Tongue (tissue), 2 donors: ENCODE measurements around the gene SIRT3. TPM values are rescaled to one million over a fixed set of nuclear protein-coding genes. Genes with fewer than 3 reads are reported as not detected.

Experiments
- DNase-seq: peaks from one replicate; pipeline ENCODE4 v3.0.0-alpha.2; 2015
- total RNA-seq: library from RNA; depleted of rRNA; stranded (reverse); fragments of >200 nt; gene quantifications from one replicate; pipeline ENCODE4 v1.2.3, GENCODE V29; 2014

Gene SIRT3
- 14.0 TPM for total RNA-seq

DNA sequence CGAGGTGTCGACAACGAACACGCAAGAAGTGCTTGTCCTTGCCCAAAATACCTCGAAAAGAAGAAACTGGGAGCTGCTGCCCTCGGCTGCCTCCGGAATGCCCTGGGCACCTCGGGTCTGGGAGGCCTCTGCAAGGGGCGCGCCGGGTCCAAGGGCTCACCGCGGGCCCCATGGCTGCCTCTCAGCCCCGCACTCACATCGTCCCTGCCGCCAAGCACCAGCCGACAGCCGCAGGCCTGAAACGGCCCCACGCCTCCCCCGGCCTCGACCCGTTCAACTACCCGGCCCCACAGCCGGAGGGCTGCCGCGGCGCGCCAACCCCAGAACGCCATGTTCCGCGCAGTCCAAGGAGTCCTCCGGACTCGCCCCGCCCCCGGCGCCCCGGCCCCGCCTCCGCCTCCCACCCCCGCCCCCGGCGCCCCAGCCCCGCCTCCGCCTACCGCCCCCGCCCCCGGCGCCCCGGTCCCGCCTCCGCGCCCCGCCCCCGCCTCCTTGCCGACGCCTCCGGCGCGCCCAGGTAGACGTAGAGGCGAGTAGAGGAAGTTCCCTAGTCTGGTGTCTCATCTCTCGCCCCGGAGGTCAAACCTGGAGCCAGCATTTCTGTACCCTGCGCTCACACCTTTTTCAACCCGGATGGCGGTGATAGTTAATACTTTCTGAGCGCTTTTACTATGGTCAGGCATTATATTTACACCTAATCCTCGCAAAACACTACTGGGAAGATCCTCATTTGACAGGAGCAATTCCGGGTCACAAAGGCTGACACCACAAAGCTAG lies at the start of gene SIRT3:
TSS of gene SIRT3 (minus strand) at position 346 of the 777 bp plus-strand sequence. CDS start at position 332, 14 bp downstream.
- DNase-seq, result peak; percentile 91

DNA sequence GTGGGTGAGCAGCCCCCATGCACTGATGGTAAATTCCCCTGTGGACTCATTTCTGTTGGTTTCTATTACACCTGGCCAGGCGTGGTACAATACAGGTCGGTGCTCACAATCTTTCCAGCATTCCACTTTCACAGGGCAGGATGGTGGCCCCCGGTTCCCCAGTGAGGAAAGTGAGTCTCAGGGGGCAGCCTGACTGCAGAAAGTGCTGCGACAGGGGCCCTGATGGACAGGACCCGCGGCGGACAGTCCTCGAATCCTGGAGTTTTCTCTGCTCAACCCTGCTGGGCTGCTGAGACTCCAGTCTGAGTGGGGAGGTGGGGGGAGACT lies 49.7 kb upstream of the SIRT3 start:
- no peak for DNase-seq

DNA sequence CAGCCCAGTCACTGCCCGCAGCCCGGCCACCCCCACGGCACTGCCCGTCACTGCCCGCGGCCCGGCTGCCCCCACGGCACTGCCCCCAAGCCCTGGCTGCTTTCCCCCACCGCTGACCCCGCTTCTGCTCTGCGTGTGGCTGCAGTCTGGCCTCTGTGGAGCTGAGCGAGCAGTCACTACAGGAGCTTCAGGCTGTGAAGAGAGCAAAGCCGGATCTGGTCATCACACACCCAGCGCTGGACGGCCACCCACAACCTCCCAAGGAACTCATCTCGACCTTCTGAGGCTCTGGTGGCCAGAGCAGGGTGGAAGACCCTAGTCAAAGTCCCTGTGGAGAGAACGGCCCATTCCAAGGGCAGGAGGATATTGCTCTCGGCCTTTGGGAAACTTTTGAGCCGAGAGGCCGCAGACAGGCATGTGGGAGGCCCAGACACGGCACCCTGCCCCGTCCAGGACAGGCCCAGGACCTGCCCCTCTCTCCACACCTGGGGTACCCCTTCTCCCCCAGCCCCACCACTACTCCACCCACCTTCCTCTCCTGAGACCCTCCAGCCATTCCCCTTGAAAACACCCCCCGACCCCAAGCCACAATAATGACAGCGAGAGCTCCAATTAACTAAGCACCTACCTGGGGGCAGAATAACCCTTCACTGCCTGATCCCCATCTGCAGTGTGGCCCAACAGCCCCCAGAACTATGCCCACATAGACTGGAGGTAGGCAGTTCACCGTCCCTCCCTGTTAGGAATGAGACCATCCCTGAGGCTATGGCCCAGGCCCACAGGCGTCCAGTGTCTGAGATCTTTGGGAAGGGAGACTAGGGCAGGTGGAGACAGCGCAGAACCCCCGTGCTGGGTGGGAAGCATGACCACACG lies 49.1 kb upstream of the SIRT3 start:
- DNase-seq, result no peak

DNA sequence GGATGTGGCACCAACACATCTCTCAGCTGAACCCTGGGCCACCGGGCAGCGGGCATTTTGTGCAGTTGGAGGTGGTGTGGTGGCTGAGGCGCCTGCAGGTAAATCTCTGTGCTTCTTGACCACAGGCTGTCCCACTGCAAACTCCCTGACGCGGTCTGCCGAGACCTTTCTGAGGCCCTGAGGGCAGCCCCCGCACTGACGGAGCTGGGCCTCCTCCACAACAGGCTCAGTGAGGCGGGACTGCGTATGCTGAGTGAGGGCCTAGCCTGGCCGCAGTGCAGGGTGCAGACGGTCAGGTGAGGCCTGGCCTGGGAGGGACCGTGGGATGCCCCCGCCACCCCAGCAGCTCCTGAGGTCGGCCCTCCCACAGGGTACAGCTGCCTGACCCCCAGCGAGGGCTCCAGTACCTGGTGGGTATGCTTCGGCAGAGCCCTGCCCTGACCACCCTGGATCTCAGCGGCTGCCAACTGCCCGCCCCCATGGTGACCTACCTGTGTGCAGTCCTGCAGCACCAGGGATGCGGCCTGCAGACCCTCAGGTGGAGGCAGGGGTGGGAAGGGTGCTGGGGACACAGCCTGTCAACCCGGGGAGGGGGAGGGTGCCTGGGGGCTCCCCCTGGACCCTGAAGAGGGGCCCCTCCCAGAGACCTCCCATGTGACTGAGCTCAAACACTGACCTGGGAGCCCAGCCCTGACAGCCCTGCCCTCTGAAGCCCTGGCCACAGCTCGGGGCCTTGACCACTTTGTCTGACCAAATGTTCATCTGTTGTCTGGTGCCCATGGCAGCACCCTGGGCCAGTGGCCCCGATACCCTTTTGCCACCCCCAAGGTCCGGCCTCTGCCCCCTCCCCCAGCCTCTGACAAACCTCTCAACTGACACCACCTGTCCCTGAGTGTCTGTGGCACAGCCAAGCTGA lies 48.2 kb upstream of the SIRT3 start:
- no peak for DNase-seq

DNA sequence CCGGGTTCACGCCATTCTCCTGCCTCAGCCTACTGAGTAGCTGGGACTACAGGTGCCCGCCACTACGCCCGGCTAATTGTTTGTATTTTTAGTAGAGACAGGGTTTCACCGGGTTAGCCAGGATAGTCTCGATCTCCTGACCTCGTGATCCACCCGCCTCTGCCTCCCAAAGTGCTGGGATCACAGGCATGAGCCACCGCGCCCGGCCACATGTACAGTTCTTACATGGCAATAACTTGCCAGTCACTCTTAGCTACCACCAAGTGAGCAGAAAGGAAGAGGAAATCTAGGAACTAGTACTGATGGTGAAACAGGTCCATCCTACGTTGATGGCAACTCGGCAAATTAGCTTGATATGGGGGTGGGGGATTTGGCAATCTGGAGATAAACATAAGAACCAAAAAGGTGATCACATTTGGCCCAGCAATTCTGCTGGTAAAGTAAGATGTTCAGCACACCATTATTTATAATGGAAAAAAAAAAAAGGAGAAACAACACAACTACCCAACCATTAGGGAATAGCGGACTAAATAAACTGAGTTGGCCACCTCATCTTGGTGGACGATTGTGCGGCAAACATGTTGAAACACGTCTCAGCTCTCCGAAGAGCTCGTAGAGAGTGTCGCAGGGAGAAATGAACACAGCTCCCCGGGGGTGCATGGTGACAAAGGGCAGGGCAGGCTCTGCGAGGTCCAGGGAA lies 47.4 kb upstream of the SIRT3 start:
- no peak for DNase-seq

DNA sequence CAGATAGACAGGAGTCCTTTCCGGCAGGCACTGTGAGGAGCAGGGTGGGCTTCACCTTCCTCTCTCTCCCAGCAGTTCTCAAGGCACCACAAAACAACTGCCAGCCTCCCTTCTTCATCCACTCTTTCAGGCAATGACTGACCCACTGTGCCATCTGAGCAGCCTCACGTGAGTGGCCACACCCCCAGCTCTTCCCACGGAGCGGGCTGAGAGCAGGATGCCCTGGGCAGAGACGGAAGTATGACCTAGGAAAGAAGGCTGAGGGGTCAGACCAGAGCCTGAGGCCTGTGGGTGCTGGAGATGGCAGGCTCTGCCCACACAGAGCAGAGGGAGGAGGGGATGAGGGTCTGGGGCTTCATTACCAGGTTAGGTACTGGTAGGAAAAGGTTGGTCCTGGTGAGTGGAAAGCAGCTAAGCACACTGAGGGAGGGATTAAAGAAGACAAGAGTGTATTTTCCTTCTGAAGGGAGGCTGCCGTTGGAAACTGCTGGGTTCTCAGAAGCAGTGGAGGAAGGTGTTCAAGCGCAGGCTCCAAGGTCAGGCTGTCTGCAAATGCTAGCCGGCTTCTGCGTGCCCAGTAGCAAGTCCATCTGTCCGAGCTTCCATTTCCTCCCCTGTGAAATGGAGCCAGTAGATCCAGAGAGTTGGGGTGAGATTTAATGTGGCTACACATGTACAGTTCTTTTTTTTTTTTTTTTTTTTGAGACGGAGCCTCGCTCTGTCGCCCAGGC lies 46.7 kb upstream of the SIRT3 start:
- DNase-seq, result no peak

DNA sequence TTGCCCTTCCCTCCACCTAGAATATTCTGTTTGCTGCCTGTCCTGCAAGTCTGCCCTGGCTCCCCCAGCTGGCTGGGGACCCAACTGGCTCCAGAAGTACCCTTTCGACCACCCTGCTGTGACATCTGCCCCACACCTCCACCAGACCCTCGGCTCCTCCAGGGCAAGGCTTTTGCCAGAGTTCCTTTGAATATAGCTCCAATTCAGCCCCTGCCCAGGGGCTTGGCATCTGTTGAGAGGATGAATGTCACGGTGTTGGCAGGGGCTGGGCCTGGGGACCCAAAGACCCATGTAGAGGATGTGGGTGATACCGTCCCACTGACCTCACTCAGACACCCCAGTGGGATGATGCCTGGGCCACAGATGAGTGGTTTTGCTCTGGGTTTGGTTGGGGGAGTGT lies 46.0 kb upstream of the SIRT3 start:
- no peak for DNase-seq

DNA sequence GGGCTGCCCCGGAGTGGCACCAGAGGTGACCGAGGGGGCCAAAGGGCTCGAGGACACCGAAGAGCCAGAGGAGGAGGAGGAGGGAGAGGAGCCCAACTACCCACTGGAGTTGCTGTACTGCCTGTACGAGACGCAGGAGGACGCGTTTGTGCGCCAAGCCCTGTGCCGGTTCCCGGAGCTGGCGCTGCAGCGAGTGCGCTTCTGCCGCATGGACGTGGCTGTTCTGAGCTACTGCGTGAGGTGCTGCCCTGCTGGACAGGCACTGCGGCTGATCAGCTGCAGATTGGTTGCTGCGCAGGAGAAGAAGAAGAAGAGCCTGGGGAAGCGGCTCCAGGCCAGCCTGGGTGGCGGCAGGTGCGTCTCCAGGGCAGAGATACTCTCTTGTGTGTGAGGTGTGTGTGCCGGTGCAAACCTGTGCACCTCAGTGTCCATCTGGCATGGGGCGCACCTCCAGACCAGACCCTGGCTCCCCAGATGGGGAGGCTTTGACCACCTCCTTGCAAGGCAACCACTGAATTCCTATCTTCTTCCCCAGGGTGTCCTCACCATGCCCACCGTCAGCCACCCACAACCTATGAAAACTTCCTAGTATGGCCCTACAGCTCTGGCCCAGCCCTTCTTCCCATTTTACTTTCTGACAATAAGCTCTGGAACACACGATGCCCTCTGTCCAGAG lies 45.5 kb upstream of the SIRT3 start:
- no peak for DNase-seq

DNA sequence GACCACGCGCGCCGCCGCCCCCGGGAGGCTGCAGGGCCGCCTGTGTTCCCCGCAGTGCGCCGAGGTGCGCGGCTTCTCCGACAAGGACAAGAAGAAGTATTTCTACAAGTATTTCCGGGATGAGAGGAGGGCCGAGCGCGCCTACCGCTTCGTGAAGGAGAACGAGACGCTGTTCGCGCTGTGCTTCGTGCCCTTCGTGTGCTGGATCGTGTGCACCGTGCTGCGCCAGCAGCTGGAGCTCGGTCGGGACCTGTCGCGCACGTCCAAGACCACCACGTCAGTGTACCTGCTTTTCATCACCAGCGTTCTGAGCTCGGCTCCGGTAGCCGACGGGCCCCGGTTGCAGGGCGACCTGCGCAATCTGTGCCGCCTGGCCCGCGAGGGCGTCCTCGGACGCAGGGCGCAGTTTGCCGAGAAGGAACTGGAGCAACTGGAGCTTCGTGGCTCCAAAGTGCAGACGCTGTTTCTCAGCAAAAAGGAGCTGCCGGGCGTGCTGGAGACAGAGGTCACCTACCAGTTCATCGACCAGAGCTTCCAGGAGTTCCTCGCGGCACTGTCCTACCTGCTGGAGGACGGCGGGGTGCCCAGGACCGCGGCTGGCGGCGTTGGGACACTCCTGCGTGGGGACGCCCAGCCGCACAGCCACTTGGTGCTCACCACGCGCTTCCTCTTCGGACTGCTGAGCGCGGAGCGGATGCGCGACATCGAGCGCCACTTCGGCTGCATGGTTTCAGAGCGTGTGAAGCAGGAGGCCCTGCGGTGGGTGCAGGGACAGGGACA lies 44.8 kb upstream of the SIRT3 start:
- DNase-seq, result no peak

DNA sequence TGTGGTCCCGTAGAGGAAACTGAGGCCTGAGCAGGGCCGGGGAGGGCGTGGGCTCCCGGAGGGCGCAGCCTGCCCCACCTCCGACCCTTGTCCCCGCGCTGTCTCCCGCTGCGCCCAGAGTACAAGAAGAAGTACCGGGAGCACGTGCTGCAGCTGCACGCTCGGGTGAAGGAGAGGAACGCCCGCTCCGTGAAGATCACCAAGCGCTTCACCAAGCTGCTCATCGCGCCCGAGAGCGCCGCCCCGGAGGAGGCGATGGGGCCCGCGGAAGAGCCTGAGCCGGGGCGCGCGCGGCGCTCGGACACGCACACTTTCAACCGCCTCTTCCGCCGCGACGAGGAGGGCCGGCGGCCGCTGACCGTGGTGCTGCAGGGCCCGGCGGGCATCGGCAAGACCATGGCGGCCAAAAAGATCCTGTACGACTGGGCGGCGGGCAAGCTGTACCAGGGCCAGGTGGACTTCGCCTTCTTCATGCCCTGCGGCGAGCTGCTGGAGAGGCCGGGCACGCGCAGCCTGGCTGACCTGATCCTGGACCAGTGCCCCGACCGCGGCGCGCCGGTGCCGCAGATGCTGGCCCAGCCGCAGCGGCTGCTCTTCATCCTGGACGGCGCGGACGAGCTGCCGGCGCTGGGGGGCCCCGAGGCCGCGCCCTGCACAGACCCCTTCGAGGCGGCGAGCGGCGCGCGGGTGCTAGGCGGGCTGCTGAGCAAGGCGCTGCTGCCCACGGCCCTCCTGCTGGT lies 44.0 kb upstream of the SIRT3 start:
- DNase-seq, result peak; percentile 22

DNA sequence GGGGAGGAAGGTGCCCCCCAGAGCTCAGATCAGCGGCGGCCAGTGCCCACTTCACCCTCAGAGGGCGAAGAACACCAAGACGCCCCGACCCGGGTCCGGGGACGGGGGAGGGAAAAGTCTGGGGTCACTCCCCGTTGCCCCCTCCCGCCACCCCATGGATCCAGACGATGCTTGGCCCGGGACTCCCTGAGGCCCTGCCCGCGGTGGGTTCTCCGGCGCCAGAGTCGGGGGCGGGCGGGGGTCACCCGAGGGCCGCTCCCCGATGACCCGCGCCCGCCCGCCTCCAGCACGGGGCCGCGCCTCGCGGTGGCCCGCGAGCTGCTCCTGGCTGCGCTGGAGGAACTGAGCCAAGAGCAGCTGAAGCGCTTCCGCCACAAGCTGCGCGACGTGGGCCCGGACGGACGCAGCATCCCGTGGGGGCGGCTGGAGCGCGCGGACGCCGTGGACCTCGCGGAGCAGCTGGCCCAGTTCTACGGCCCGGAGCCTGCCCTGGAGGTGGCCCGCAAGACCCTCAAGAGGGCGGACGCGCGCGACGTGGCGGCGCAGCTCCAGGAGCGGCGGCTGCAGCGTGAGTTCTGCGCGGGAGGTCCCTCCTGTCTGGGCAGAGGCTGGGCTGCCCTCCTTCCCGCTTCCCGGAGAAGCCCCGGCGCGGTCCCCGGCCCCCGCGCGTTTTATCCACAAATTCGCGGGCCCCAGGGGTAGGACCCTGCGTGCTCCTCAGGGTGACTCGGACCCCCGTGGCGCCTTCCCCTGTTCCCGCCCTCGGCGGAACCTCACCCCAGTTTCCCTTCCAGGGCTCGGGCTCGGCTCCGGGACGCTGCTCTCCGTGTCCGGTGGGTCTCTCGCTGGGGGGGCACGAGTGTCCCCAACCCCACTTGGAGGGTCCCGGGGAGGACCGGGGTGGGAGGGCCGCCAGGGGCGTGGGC lies 43.2 kb upstream of the SIRT3 start:
- no peak for DNase-seq

DNA sequence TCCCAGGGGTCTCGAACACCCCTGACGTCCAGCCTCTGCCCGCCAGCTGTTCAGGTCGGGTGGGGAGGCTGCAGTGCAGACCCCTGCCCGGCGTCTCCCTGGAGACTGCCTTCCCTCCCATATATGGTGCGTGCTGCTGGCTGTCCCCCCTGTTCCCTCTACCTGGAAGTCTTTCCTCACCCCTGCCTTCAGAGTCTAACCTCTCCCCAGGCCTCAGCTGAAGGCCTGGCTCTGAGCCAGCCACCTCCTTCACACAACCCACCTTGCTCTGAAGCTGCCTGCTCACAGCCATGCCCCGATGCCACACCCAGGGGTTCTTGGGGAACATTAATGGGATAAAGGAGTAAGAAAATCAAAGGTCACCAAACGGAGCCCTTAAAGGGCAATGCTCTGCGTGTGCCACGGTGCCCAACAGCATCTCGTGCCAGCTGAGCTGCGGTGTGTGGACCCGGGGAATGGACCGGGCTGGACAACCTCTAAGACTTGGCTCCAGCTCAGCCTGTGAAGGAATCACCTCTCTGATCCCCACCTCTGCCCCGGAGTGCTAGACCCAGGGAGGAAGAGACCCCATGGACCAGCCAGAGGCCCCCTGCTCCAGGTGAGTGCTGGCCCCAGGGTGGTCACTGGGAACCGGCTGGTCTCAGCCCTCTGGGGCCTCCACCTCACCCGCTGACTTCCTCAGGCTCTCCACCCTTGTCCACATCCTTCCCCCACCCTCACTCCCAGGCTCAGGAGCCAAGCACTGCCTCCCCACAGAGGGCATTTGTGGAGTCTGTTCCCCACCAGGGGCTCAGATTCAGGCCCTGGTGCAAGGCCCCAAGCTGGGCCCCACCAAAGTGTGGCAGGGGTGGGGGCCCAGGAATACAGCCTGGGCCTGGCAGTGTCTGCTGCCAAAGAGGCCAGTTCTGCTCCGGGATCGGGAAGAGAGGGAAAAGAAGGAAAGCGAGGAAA lies 42.1 kb upstream of the SIRT3 start, which contains the start of gene NLRP6:
TSS of gene NLRP6 (plus strand) at position 407 of the 951 bp plus-strand sequence. CDS start at position 570, 163 bp downstream.
- DNase-seq, result no peak

DNA sequence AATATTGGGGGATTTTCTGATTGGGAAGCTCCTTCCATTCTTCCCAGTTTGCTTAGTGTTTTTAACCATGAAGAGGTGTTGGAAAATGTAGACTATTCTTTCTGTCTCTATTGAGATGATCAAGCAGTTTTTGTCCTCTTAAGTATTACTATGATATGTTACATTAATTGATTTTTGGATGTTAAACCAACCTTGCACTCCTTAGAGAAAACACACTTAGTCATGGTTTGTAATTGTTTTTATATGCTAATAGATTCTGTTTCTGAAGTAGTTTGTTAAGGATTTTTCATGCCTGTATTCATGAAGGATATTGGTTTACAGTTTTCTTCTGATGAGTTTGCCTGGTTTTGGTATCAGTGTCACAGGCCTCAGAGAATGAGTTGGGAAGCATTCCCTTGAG lies 40.1 kb upstream of the SIRT3 start:
- DNase-seq, result no peak

DNA sequence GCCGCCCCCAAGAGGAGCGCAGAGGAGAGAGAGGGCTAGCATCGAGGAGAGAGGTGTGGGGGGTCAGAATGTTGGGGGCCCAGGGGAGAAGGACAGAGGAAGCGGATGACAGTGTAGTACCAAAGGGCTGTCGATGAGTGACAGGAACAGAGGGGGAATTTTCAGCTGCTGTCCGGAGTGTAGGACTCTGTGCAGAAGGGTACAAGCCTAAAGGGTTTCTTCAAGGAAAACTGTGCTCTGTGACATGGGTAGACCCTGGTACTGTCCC lies 36.7 kb upstream of the SIRT3 start:
- DNase-seq, result no peak

DNA sequence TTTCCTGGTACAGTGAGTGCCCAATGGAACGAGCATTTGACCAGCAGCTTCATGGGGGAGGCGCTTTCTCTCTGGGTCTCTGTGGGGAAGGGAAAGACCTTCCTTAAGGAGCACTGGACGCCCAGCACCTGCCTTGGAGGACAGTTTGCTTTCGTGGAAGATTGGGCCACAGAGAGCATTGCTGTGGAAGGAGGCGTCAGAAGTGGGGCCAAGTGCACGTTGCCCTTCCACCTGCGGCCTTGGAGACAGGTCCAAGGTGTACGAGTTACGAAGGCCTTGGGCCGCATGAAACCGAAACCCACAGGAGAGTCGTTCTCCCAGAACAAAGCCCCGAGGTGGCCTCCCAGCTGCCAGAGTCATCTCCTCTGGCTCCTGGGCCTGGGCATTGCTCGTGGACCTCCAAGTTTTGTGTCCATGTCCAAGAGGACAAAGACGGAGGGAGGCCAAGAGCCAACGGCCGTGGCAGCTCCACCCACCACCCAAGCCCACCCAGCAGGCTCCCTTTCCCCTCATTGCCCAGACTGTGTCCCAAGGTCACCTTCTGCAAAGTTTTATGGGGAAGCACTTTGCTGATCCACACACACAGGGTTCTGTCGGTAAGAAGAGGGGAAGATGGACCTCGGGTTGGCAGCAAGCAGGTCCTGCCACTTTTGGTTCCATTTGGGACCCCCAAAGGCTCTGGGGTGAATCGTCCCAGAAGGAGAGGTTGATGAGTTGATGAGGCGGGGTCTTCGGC lies 36.2 kb upstream of the SIRT3 start:
- DNase-seq, result no peak

DNA sequence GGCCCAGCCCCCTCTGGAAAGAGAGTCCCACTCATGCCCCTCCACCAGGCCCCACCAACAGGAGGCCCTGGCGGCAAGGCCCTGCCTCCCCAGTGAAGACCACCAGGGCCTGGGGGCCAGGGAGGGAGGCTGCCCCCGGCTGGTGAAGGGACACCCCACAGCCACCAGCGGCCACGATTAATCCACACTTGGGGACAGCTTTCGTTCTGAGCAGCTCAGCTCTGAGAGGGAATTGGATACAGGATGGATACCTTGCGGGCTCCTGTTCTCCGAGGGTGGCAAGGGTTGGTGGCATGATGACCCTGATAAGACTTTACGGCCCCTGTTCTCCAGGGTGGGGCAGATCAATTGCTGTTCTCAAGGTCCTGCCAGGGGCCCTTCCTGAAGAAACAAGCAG lies 35.2 kb upstream of the SIRT3 start:
- no peak for DNase-seq
